ENCODE data around the gene GARS1.
"Not testable (repeated sequence)": the region's sequence is repeated elsewhere in the genome, so short reads cannot be mapped to it uniquely, and the experiment has no call there.

GARS1 gene

DNA sequence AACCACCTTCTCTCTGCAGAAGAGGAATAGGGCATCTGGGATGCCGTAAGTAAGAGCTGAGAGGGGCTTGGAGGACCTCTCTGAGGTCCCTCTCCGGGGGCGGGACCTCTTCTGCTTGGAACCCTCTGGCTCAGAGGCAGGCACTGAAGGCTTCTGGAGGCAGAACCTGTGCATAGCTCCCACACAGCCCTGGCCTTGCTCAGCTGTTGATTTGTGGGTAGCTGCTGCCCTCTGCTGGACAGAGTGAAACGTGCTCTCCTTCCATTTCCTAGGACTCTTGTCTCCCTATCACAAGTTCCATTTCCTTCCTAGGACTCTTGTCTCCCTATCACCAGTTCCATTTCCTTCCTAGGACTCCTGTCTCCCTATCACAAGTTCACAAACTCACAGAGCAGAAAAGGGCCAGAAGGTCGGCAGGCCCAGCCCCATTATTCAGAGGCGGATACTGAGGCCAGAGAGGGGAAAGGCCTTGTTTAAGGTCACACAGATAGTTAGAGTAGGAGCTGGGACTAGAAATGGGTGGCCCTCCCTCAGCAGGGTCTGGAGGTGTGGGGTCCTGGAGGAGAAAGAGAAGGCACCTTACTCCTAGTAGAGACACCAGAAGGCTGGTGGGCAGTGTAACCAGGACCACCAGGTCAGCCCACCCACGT is 30.3 kb upstream of the GARS1 start:
- peak; percentile 39 for DNase-seq (ENCODE audit: extremely low read depth, insufficient read length)
- TF ChIP-seq, protein P1, sequence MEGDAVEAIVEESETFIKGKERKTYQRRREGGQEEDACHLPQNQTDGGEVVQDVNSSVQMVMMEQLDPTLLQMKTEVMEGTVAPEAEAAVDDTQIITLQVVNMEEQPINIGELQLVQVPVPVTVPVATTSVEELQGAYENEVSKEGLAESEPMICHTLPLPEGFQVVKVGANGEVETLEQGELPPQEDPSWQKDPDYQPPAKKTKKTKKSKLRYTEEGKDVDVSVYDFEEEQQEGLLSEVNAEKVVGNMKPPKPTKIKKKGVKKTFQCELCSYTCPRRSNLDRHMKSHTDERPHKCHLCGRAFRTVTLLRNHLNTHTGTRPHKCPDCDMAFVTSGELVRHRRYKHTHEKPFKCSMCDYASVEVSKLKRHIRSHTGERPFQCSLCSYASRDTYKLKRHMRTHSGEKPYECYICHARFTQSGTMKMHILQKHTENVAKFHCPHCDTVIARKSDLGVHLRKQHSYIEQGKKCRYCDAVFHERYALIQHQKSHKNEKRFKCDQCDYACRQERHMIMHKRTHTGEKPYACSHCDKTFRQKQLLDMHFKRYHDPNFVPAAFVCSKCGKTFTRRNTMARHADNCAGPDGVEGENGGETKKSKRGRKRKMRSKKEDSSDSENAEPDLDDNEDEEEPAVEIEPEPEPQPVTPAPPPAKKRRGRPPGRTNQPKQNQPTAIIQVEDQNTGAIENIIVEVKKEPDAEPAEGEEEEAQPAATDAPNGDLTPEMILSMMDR (IDR thresholded peaks at IDR 0.05; ENCODE audit: insufficient read depth, low read length, poor library complexity, severe bottlenecking): peak; percentile 83

DNA sequence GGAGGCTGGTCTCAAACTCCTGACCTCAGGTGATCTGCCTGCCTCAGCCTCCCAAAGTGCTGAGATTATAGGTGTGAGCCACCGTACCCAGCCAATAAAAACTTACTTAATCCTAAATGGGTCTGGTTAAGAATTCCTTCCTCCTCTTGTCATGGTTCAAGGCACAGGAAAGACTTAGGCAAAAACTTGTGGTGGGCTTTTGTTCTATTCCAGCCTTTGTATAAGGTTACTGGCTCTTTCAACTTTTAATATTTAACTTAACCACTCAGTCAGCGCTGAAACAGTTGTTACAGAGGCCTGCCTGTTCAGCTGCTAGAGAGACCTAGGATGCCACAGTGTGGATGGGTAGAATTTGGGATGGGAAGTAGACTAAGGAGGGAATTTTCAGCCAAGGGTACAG is 28.1 kb upstream of the GARS1 start:
- peaks cover 4% of the 10 kb centered on the region for H3K36me3 ChIP-seq (ENCODE audit: control insufficient read depth, insufficient read depth, low read length)

More for the DNA sequence above, 30.3 kb upstream of the GARS1 start:
- Histone ChIP-seq H3K4me3 (replicated peaks; ENCODE audit: low read depth, low read length) (no peak overlapping the region), H3K27me3 (replicated peaks; ENCODE audit: control insufficient read depth, insufficient read depth, low read length) (no peaks in the 10 kb centered on the region), H3K36me3 (ENCODE audit: control insufficient read depth, insufficient read depth, low read length) (peaks cover 4% of the 10 kb centered on the region)

DNA sequence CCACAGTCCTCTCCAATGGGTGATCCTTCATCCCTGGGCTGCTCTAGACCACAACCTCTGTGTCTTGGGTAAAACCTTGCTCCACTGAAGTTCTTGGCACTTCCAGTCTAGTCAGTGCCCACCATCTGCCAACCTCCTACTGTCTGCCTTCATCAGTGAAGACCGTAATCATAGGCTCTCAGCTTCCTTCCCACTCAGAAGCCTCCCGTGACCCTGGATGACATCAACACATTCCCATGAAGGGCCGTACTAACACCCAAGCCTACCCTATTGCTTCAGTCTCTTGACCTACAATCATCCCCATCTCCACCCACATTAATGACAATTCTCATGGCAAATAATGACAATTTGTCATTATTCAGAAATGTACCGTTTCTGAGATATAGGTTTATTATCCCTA is 27.6 kb upstream of the GARS1 start:
- Histone ChIP-seq H3K27me3 (replicated peaks; ENCODE audit: control insufficient read depth, insufficient read depth, low read length) (no peaks in the 10 kb centered on the region), H3K4me3 (replicated peaks; ENCODE audit: low read depth, low read length) (no peak overlapping the region), H3K36me3 (ENCODE audit: control insufficient read depth, insufficient read depth, low read length) (peaks cover 4% of the 10 kb centered on the region)
- TF ChIP-seq, protein P1 (IDR thresholded peaks at IDR 0.05; ENCODE audit: insufficient read depth, low read length, poor library complexity, severe bottlenecking): no peak
- DNase-seq (ENCODE audit: extremely low read depth, insufficient read length): no peak

More for the DNA sequence above, 28.1 kb upstream of the GARS1 start:
- Histone ChIP-seq H3K27me3 (replicated peaks; ENCODE audit: control insufficient read depth, insufficient read depth, low read length) (no peaks in the 10 kb centered on the region), H3K4me3 (replicated peaks; ENCODE audit: low read depth, low read length) (no peak overlapping the region)
- TF ChIP-seq, protein P1 (IDR thresholded peaks at IDR 0.05; ENCODE audit: insufficient read depth, low read length, poor library complexity, severe bottlenecking): no peak
- DNase-seq (ENCODE audit: extremely low read depth, insufficient read length): no peak

DNA sequence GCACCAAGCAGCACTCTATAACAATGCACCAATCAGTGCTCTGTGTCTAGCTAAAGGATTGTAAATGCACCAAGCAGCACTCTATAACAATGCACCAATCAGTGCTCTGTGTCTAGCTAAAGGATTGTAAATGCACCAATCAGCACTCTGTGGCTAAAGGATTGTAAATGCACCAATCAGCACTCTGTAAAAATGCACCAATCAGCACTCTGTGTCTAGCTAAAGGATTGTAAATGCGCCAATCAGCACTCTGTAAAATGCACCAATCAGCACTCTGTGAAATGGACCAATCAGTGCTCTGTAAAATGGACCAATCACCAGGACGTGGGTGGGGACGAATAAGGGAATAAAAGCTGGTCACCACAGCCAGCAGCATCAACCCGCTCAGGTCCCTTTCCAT is 24.4 kb upstream of the GARS1 start:
- not testable (repeated sequence) for H3K27me3 ChIP-seq (replicated peaks; ENCODE audit: control insufficient read depth, insufficient read depth, low read length); H3K36me3 ChIP-seq (ENCODE audit: control insufficient read depth, insufficient read depth, low read length); H3K4me3 ChIP-seq (replicated peaks; ENCODE audit: low read depth, low read length)

DNA sequence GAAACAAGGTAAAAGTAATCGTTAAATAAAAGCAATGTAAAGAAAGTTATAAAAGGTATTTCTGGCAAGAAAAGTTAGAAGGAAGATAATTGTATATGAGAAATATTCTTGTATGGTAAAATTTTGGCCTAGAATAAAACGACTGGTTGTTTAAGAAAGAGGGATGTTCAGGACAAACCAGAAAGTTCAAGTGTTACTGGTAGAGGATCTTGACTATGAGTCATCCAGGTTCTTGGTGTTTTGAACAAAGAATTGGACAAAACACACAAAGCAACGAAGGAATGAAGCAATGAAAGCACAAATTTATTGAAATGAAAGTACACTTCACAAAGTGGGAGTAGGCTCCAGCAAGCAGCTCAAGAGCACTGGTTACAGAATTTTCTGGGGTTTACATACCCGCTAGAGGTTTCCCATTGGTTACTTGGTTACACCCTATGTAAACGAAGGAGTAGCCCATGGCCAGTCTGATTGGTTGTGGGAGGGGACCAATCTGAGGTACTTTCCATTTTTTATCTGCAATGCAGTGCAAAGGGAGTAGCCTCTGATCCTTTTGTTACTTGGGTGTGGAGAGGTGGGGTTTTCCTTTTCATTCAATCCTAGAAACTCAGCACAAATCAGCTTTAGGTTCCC is 22.4 kb upstream of the GARS1 start:
- DNase-seq (ENCODE audit: extremely low read depth, insufficient read length): no peak
- TF ChIP-seq, protein P1 (IDR thresholded peaks at IDR 0.05; ENCODE audit: insufficient read depth, low read length, poor library complexity, severe bottlenecking): no peak
- no peaks in the 10 kb centered on the region for H3K27me3 ChIP-seq (replicated peaks; ENCODE audit: control insufficient read depth, insufficient read depth, low read length)
- H3K36me3 ChIP-seq (ENCODE audit: control insufficient read depth, insufficient read depth, low read length): no peaks in the 10 kb centered on the region; the same call in 1 of the 2 replicates
- no peak overlapping the region for H3K4me3 ChIP-seq (replicated peaks; ENCODE audit: low read depth, low read length)

More for the DNA sequence above, 24.4 kb upstream of the GARS1 start:
- DNase-seq (ENCODE audit: extremely low read depth, insufficient read length): not testable (repeated sequence)

DNA sequence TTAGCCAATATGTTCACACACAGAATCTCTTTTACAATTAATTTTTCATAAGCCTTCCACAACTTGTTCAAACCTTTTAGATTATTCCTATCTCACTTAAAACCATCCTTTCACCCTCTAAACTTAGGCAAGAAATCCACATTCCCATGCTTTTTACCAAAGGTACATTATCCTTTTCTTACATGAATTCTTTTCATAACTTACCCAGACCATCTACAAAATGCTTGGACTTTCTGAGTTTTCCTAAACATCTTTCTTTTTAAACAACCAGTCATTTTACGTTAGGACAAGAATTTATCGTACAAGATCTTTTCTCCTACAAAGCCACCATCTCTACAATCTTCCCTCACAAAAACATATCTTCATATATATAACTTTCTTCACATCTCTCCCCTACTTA is 18.8 kb upstream of the GARS1 start:
- peaks cover 4% of the 10 kb centered on the region for H3K36me3 ChIP-seq (ENCODE audit: control insufficient read depth, insufficient read depth, low read length)
- no peak overlapping the region for H3K4me3 ChIP-seq (replicated peaks; ENCODE audit: low read depth, low read length)
- DNase-seq (ENCODE audit: extremely low read depth, insufficient read length): no peak
- TF ChIP-seq, protein P1 (IDR thresholded peaks at IDR 0.05; ENCODE audit: insufficient read depth, low read length, poor library complexity, severe bottlenecking): no peak
- no peaks in the 10 kb centered on the region for H3K27me3 ChIP-seq (replicated peaks; ENCODE audit: control insufficient read depth, insufficient read depth, low read length)

Data from GM06990 (cell line).